GM12878 (cell line): ENCODE measurements around the gene MGLL. TPM values are rescaled to one million over a fixed set of nuclear protein-coding genes. Genes with fewer than 3 reads are reported as not detected.

Experiments
- ATAC-seq: fragments of 200-7000 bp; cut with Tn5 transposase; 3 replicates; pipeline ENCODE4 v1.9.1; 2020; ENCODE audit warnings: mild to moderate bottlenecking, moderate library complexity
- BruUV-seq: library from RNA; stranded (reverse); fragments of 400-500 nt; replicated peaks from 2 replicates; lab custom pipeline; 2021; lab: Mats Ljungman, UMichigan
- CTCF ChIA-PET: fragments of 300-600 bp; sonication (Branson Sonifier 250); formaldehyde crosslinking; extraction: SDS; loops from one replicate; lab custom pipeline; 2021; ENCODE audit warnings: inconsistent platforms; lab: Yijun Ruan, JAX
- POLR2A ChIA-PET: fragments of 350-600 bp; formaldehyde crosslinking; extraction: SDS; loops from one replicate; lab custom pipeline; 2021; ENCODE audit warnings: inconsistent platforms; lab: Charles Lee
- RAD21 ChIA-PET: fragments of 300-600 bp; sonication (Branson Sonifier 250); formaldehyde crosslinking; loops from one replicate; lab custom pipeline; 2023; ENCODE audit warnings: antibody characterized with exemption; ENCODE audit not compliant: unreplicated experiment; lab: Charles Lee
- SMC1A ChIA-PET: fragments of 300-600 bp; sonication (Branson Sonifier 250); formaldehyde crosslinking; loops from one replicate; lab custom pipeline; 2023; ENCODE audit not compliant: unreplicated experiment, uncharacterized antibody; lab: Charles Lee
- DNase-seq: peaks from one replicate; pipeline ENCODE4 v3.0.0-alpha.2; 2011; ENCODE audit warnings: low read depth, low spot score
- FAIRE-seq: peaks from 3 replicates; lab custom pipeline; 2011; peaks lifted over from hg19 to GRCh38; lab: Jason Lieb, UNC
- H2AFZ ChIP-seq: 2 replicates; pipeline ENCODE4 v1.6.0; 2011; ENCODE audit warnings: low read depth, low read length, control low read depth; ENCODE audit not compliant: control insufficient read depth
- H3K27ac ChIP-seq: 2 replicates; pipeline ENCODE4 v1.5.1; 2011; ENCODE audit warnings: control low read depth; ENCODE audit not compliant: control insufficient read depth, insufficient read depth
- H3K27me3 ChIP-seq, 2 experiments: replicated peaks in 1 of 2; 2 replicates each; pipeline versions ENCODE4 v1.6.0 to v1.6.1; 2011; ENCODE audit warnings: low read length in 1 of 2; ENCODE audit not compliant: control insufficient read depth in 2 of 2, insufficient read depth in 2 of 2
- H3K36me3 ChIP-seq, 2 experiments: 2 replicates each; pipeline ENCODE4 v1.5.1; 2011; ENCODE audit warnings: low read length in 1 of 2; ENCODE audit not compliant: control insufficient read depth in 2 of 2, insufficient read depth in 2 of 2
- H3K4me1 ChIP-seq: 2 replicates; pipeline ENCODE4 v1.6.1; 2011; ENCODE audit warnings: mild to moderate bottlenecking, low read length, moderate library complexity, mixed read lengths; ENCODE audit not compliant: control insufficient read depth, insufficient read depth
- H3K4me2 ChIP-seq: 2 replicates; pipeline ENCODE4 v1.6.0; 2011; ENCODE audit warnings: control low read depth; ENCODE audit not compliant: control insufficient read depth, insufficient read depth
- H3K4me3 ChIP-seq: fragments of 200-600 bp; sonication (generic); 2 replicates; pipeline ENCODE4 v1.5.1; 2016
- H3K79me2 ChIP-seq: 2 replicates; pipeline ENCODE4 v1.6.0; 2011; ENCODE audit warnings: low read length; ENCODE audit not compliant: control insufficient read depth, insufficient read depth
- H3K9ac ChIP-seq: 2 replicates; pipeline ENCODE4 v1.8.0; 2011; ENCODE audit warnings: low read length, control low read depth, mixed read lengths; ENCODE audit not compliant: control insufficient read depth, insufficient read depth
- H3K9me3 ChIP-seq: replicated peaks from 3 replicates; pipeline ENCODE4 v1.5.1; 2011; ENCODE audit warnings: mild to moderate bottlenecking, low read length; ENCODE audit not compliant: control insufficient read depth, insufficient read depth
- H4K20me1 ChIP-seq: 2 replicates; pipeline ENCODE4 v1.6.0; 2011; ENCODE audit not compliant: control insufficient read depth, insufficient read depth
- CBFB ChIP-seq: IDR thresholded peaks from 2 replicates; pipeline ENCODE4 v1.6.1; 2016; ENCODE audit warnings: antibody characterized with exemption, low read depth
- CBX3 ChIP-seq: fragments of 200-600 bp; sonication (generic); IDR thresholded peaks from 2 replicates; pipeline ENCODE4 v1.6.1; 2016; ENCODE audit warnings: low read depth, borderline replicate concordance
- DPF2 ChIP-seq: fragments of 450-650 bp; IDR thresholded peaks from 2 replicates; pipeline ENCODE4 v1.6.1; 2017; ENCODE audit warnings: mild to moderate bottlenecking
- EED ChIP-seq: sonication (generic); IDR thresholded peaks from 2 replicates; pipeline ENCODE4 v1.6.1; 2016; ENCODE audit warnings: antibody characterized with exemption, low read depth
- IKZF1 ChIP-seq: fragments of 450-650 bp; conservative IDR thresholded peaks from 2 replicates; pipeline ENCODE4 v1.6.1; 2017; ENCODE audit warnings: antibody characterized with exemption, mild to moderate bottlenecking
- IKZF2 ChIP-seq, 2 experiments: fragments of 450-650 bp; IDR thresholded peaks; 2 replicates each; pipeline ENCODE4 v1.6.1; 2017; ENCODE audit warnings: mild to moderate bottlenecking in 2 of 2, moderate library complexity in 2 of 2
- KAT2A ChIP-seq: conservative IDR thresholded peaks from 2 replicates; pipeline ENCODE4 v1.6.1; 2011; ENCODE audit warnings: low read depth, low read length; ENCODE audit not compliant: control insufficient read depth
- KDM1A ChIP-seq: fragments of 200-600 bp; sonication (generic); IDR thresholded peaks from 2 replicates; pipeline ENCODE4 v1.6.1; 2016; ENCODE audit warnings: borderline replicate concordance
- MEF2A ChIP-seq: IDR thresholded peaks from 2 replicates; pipeline ENCODE4 v1.6.1; 2011; ENCODE audit warnings: low read depth, mild to moderate bottlenecking, low read length, moderate library complexity; ENCODE audit not compliant: insufficient read depth
- MEF2B ChIP-seq: fragments of 450-650 bp; IDR thresholded peaks from 2 replicates; pipeline ENCODE4 v1.6.1; 2018; ENCODE audit warnings: mild to moderate bottlenecking, moderate library complexity; ENCODE audit not compliant: partially characterized antibody, poor library complexity, severe bottlenecking
- MYC ChIP-seq: IDR thresholded peaks from 2 replicates; pipeline ENCODE4 v1.6.1; 2011; ENCODE audit warnings: mild to moderate bottlenecking, low read length, moderate library complexity, inconsistent platforms; ENCODE audit not compliant: insufficient read depth, insufficient replicate concordance, insufficient read length, severe bottlenecking
- RUNX3 ChIP-seq: IDR thresholded peaks from 2 replicates; pipeline ENCODE4 v1.6.1; 2012; ENCODE audit warnings: low read length, inconsistent platforms
- SIX5 ChIP-seq: IDR thresholded peaks from 2 replicates; pipeline ENCODE4 v1.6.1; 2011; ENCODE audit warnings: mild to moderate bottlenecking, low read depth, low read length, moderate library complexity; ENCODE audit not compliant: severe bottlenecking
- SPI1 ChIP-seq: IDR thresholded peaks from 2 replicates; pipeline ENCODE4 v1.6.1; 2011; ENCODE audit warnings: low read depth, mild to moderate bottlenecking, low read length, moderate library complexity, borderline replicate concordance; ENCODE audit not compliant: insufficient read depth
- SRF ChIP-seq, 2 experiments: IDR thresholded peaks; 2 replicates each; pipeline ENCODE4 v1.6.1; 2011; ENCODE audit warnings: low read depth in 2 of 2, low read length in 2 of 2, mild to moderate bottlenecking in 1 of 2, moderate library complexity in 1 of 2
- WGBS: methylation state at CpG from one replicate; pipeline ENCODE4 v1.1.6; 2016; ENCODE audit warnings: low lambda C conversion rate; ENCODE audit not compliant: insufficient replicate concordance, insufficient coverage; ENCODE audit errors: missing lambda C conversion rate; 5-methylcytosine and 5-hydroxymethylcytosine counted together
- in situ Hi-C: fragments of 300-500 bp; cut with MboI; formaldehyde crosslinking; loops from 9 replicates; pipeline ENCODE4 v1.14.3; 2018; ENCODE audit warnings: mixed read lengths
- intact Hi-C: fragments of 100-400 bp; cut with micrococcal nuclease; formaldehyde crosslinking; loops from one replicate; pipeline ENCODE4 v1.14.2; 2022; ENCODE audit not compliant: unreplicated experiment
- polyA plus RNA-seq, 11 experiments: library from polyadenylated mRNA; depleted of rRNA in 4 of 11; unstranded in 6 of 11; stranded (reverse) in 5 of 11; fragments of >200 nt; fragmentation: Nextera tagmentation in 4 of 11; fragmentation: Illumina TruSeq in 1 of 11; extraction: Ambion mirVana in 4 of 11; extraction: Trizol in 1 of 11; gene quantifications; 1 replicate in 1 of 11; 2 replicates in 10 of 11; pipeline versions ENCODE4 v1.2.1 to v1.2.3, GENCODE V29; 2011 to 2016; ENCODE audit warnings: inconsistent platforms in 2 of 11, missing spikeins in 2 of 11, low read depth in 1 of 11
- total RNA-seq, 4 experiments: library from RNA; depleted of rRNA in 3 of 4; stranded (reverse); fragments of >200 nt in 3 of 4; fragmentation: Illumina TruSeq in 1 of 4; extraction: Trizol in 1 of 4; gene quantifications; 2 replicates each; pipeline versions ENCODE4 v1.2.1 to v1.2.3, GENCODE V29; 2013 to 2021

MGLL gene
- total and polyA plus RNA-seq, 10 of the 15 experiments (the other 5 are each of a cell fraction or from before 2014, with no cell fraction given), result 44.9 to 177 (median 72.9) TPM

- H2AFZ ChIP-seq, result no peak overlapping the region
- TF ChIP-seq RUNX3, result peak; percentile 87
- TF ChIP-seq SPI1, result 0 out of 2 replicates have a peak, but pooled peaks have one; percentile 10
- no peak for TF ChIP-seq MYC
- TF ChIP-seq EED, result peak; percentile 70
- TF ChIP-seq DPF2, result no peak
- TF ChIP-seq IKZF1, result peak; percentile 68
- no peak for TF ChIP-seq CBX3
- TF ChIP-seq SIX5, result no peak
- TF ChIP-seq IKZF2 (IDR thresholded peaks at IDR 0.05), result peak in 1 of 2 experiments; percentile 33; a peak in 2 of 4 replicates
- 0 out of 2 replicates have a peak, but pooled peaks have one; percentile 5 for TF ChIP-seq MEF2A
- no peak for TF ChIP-seq SRF (IDR thresholded peaks at IDR 0.05; ENCODE audit: low read depth in 2 of 2, low read length in 2 of 2)
- TF ChIP-seq KDM1A, result no peak
- TF ChIP-seq MEF2B, result peak; percentile 77
- no peak for TF ChIP-seq KAT2A
- TF ChIP-seq CBFB, result no peak
- no peak for FAIRE-seq
- intact Hi-C loops, result loop anchor here (5.0 to 10.0 kb wide), 2 partner anchors 87 to 320 kb away; partner anchors contain the start of genes MGLL and SEC61A1
- no peak for DNase-seq
- POLR2A ChIA-PET, result interaction anchor here (1.1 to 2.7 kb wide), 9 partner anchors 8 to 100 kb away, joined by 3 to 32 read pairs (median 9); no protein-coding TSS in a partner anchor
- SMC1A ChIA-PET, result interaction anchor here (1.0 to 3.2 kb wide), 18 partner anchors 8 to 222 kb away, joined by 3 to 62 read pairs (median 4); partner anchors contain the start of gene MGLL
- H3K9ac ChIP-seq, result peak overlapping the region; percentile 88
- H3K79me2 ChIP-seq, result peaks cover 63% of the 10 kb centered on the region
- peaks cover 7 to 9% of the 10 kb centered on the region in 2 experiments for H3K36me3 ChIP-seq
- CTCF ChIA-PET, result interaction anchor here (1.0 to 2.3 kb wide), 8 partner anchors 11 to 224 kb away, joined by 3 to 18 read pairs (median 7); no protein-coding TSS in a partner anchor
- TSS peak; percentile 61 for BruUV-seq
- H3K27me3 ChIP-seq, result no peaks in the 10 kb centered on the region
- in situ Hi-C loops, result no loop called here
- H3K9me3 ChIP-seq, result no peaks in the 10 kb centered on the region
- under 1% methylated on average over 8 of the region's 8 CpGs for WGBS
- no peaks in the 10 kb centered on the region for H4K20me1 ChIP-seq
- peak; percentile 5 for ATAC-seq
- RAD21 ChIA-PET, result interaction anchor here (0.6 to 2.7 kb wide), 13 partner anchors 12 to 224 kb away, joined by 3 to 60 read pairs (median 7); partner anchors contain the start of gene MGLL
- peak overlapping the region; percentile 97 for H3K4me2 ChIP-seq
- peaks cover 39% of the 10 kb centered on the region for H3K4me1 ChIP-seq
- peak overlapping the region; percentile 97 for H3K27ac ChIP-seq
- H3K4me3 ChIP-seq, result peak overlapping the region; percentile 77
Observed at GRCh38 chr3:127734754-127735473, 87.4 kb downstream of the MGLL start.
